Esophagus muscularis mucosa (tissue), 4 donors: ENCODE data around the gene TMEM63C. TPM values are rescaled to one million over a fixed set of nuclear protein-coding genes. Genes with fewer than 3 reads are reported as not detected.
"Not testable (repeated sequence)": the region's sequence is repeated elsewhere in the genome, so short reads cannot be mapped to it uniquely, and the experiment has no call there.

Source experiments
- DNase-seq: peaks from one replicate; pipeline ENCODE4 v3.0.0-alpha.2; 2017; ENCODE audit errors: extremely low spot score
- H3K27ac ChIP-seq, 4 donors: fragments of 200-600 bp; sonication (generic); replicated peaks in 1 of 4; 1 replicate in 3 of 4; 2 replicates in 1 of 4; pipeline ENCODE4 v1.5.1; 2016 to 2019; ENCODE audit warnings: mild to moderate bottlenecking in 1 of 4
- H3K27me3 ChIP-seq, 4 donors: fragments of 200-600 bp; sonication (generic); one replicate each; pipeline versions ENCODE4 v1.5.1 to v1.6.0; 2016 to 2019
- H3K36me3 ChIP-seq, 4 donors: fragments of 200-600 bp; sonication (generic); one replicate each; pipeline ENCODE4 v1.5.1; 2016 to 2019
- H3K4me1 ChIP-seq, 4 donors: fragments of 200-600 bp; sonication (generic); one replicate each; pipeline ENCODE4 v1.5.1; 2016 to 2019
- H3K4me3 ChIP-seq, 4 donors: fragments of 200-600 bp; sonication (generic); 1 replicate in 2 of 4; 2 replicates in 2 of 4; pipeline ENCODE4 v1.5.1; 2016 to 2019; ENCODE audit warnings: mild to moderate bottlenecking in 4 of 4, moderate library complexity in 1 of 4
- H3K9me3 ChIP-seq, 4 donors: fragments of 200-600 bp; sonication (generic); 1 replicate in 3 of 4; 2 replicates in 1 of 4; pipeline ENCODE4 v1.5.1; 2016 to 2019
- CTCF ChIP-seq, 3 experiments: fragments of 200-600 bp in 2 of 3; fragments of 450-650 bp in 1 of 3; sonication (generic) in 2 of 3; IDR thresholded peaks; one replicate each; pipeline ENCODE4 v1.5.1; 2017 to 2019; ENCODE audit warnings: antibody characterized with exemption in 3 of 3, mild to moderate bottlenecking in 2 of 3, moderate library complexity in 1 of 3
- EP300 ChIP-seq: sonication (generic); formaldehyde crosslinking; IDR thresholded peaks from one replicate; pipeline ENCODE4 v1.6.1; 2017; ENCODE audit warnings: antibody characterized with exemption
- POLR2A ChIP-seq: fragments of 450-650 bp; IDR thresholded peaks from one replicate; pipeline ENCODE4 v1.6.1; 2017; ENCODE audit warnings: antibody characterized with exemption, moderate library complexity, mild to moderate bottlenecking, low read depth
- POLR2AphosphoS5 ChIP-seq, 2 donors: sonication (generic); formaldehyde crosslinking; IDR thresholded peaks; one replicate each; pipeline ENCODE4 v1.6.1; 2017; ENCODE audit warnings: antibody characterized with exemption in 2 of 2
- WGBS: methylation state at CpG from one replicate; pipeline ENCODE4 v1.1.5; 2018; 5-methylcytosine and 5-hydroxymethylcytosine counted together
- intact Hi-C: fragments of 100-400 bp; cut with DNase I; formaldehyde crosslinking; loops from one replicate; pipeline ENCODE4 v1.15.1; 2023
- total RNA-seq, 4 donors: library from RNA; depleted of rRNA; stranded (reverse); fragments of >200 nt; gene quantifications; one replicate each; pipeline versions ENCODE4 v1.1.0 to v1.2.1, GENCODE V29; 2016

The TMEM63C gene
- total RNA-seq, 4 donors from 2014 or later, result 0.83 to 5.0 (median 1.1) TPM

GRCh38 chr14:77276295-77276935 lies 94.8 kb downstream of the TMEM63C start:
- Histone ChIP-seq H3K4me1 (no peaks in the 10 kb centered on the region), H3K4me3 (no peak overlapping the region), H3K9me3 (peaks cover 0 to 6% (median 0%) of the 10 kb centered on the region in 4 donors), H3K27me3 (peaks cover 0 to 23% (median 0%) of the 10 kb centered on the region in 4 donors), H3K36me3 (peaks cover 47 to 55% (median 53%) of the 10 kb centered on the region in 4 donors), H3K27ac (no peak overlapping the region)
- no peak for TF ChIP-seq EP300
- TF ChIP-seq CTCF (IDR thresholded peaks at IDR 0.05), result no peak
- TF ChIP-seq POLR2A, result no peak
- TF ChIP-seq POLR2AphosphoS5 (IDR thresholded peaks at IDR 0.05), result no peak
- no peak for DNase-seq
- intact Hi-C loops, result no loop called here
- WGBS, result 85% methylated on average over 8 of the region's 15 CpGs

GRCh38 chr14:77276959-77277358 lies 95.4 kb downstream of the TMEM63C start:
- no peak for TF ChIP-seq POLR2A
- TF ChIP-seq POLR2AphosphoS5 (IDR thresholded peaks at IDR 0.05), result no peak
- no peak for TF ChIP-seq EP300
- intact Hi-C loops, result no loop called here
- H3K9me3 ChIP-seq, result peaks cover 0 to 6% (median 0%) of the 10 kb centered on the region in 4 donors
- peaks cover 0 to 18% (median 0%) of the 10 kb centered on the region in 4 donors for H3K27me3 ChIP-seq
- 90% methylated on average over 11 of the region's 12 CpGs for WGBS
- H3K27ac ChIP-seq, result no peak overlapping the region
- H3K4me3 ChIP-seq, result no peak overlapping the region
- no peaks in the 10 kb centered on the region for H3K4me1 ChIP-seq
- peaks cover 47 to 61% (median 58%) of the 10 kb centered on the region in 4 donors for H3K36me3 ChIP-seq
- DNase-seq, result no peak

GRCh38 chr14:77278461-77279230 lies 97.0 kb downstream of the TMEM63C start:
- DNase-seq, result no peak
- intact Hi-C loops, result no loop called here
- Histone ChIP-seq H3K27ac (no peak overlapping the region), H3K4me1 (no peaks in the 10 kb centered on the region), H3K4me3 (no peak overlapping the region), H3K36me3 (peaks cover 52 to 76% (median 75%) of the 10 kb centered on the region in 4 donors), H3K27me3 (peaks cover 0 to 3% (median 0%) of the 10 kb centered on the region in 4 donors), H3K9me3 (peaks cover 0 to 4% (median 0%) of the 10 kb centered on the region in 4 donors)
- TF ChIP-seq EP300 (no peak), POLR2A (no peak), POLR2AphosphoS5 (IDR thresholded peaks at IDR 0.05) (no peak), CTCF (IDR thresholded peaks at IDR 0.05) (no peak)
- WGBS, result 92% methylated on average over 7 of the region's 14 CpGs

- Histone ChIP-seq H3K27ac (no peak overlapping the region), H3K36me3 (peaks cover 63 to 87% (median 86%) of the 10 kb centered on the region in 4 donors), H3K4me3 (no peak overlapping the region), H3K27me3 (no peaks in the 10 kb centered on the region), H3K9me3 (no peaks in the 10 kb centered on the region), H3K4me1 (no peaks in the 10 kb centered on the region)
- DNase-seq, result no peak
- 89% methylated on average over 7 of the region's 13 CpGs for WGBS
- intact Hi-C loops, result no loop called here
- TF ChIP-seq POLR2AphosphoS5 (IDR thresholded peaks at IDR 0.05) (no peak), EP300 (no peak), POLR2A (no peak), CTCF (IDR thresholded peaks at IDR 0.05) (no peak)
Observed at GRCh38 chr14:77279719-77280118, 98.1 kb downstream of the TMEM63C start.

- intact Hi-C loops, result not testable (repeated sequence)
Observed at GRCh38 chr14:77280921-77281320, 99.3 kb downstream of the TMEM63C start.

More at GRCh38 chr14:77280921-77281320, 99.3 kb downstream of the TMEM63C start:
- H3K9me3 ChIP-seq, H3K4me1 ChIP-seq, DNase-seq, H3K27me3 ChIP-seq, H3K27ac ChIP-seq, H3K4me3 ChIP-seq: not testable (repeated sequence)
- peaks cover 75 to 98% (median 95%) of the 10 kb centered on the region in 4 donors for H3K36me3 ChIP-seq
- WGBS, result 95% methylated on average over 4 of the region's 4 CpGs
